ENCODE results near the gene PAFAH1B2. TPM values are rescaled to one million over a fixed set of nuclear protein-coding genes. Genes with fewer than 3 reads are reported as not detected.

PAFAH1B2 gene
- polyA plus RNA-seq, 1 donor from 2014 or later, result 20.6 TPM

- Mint-ChIP-seq H3K4me1 (peaks cover 34 to 41% (median 37%) of the 10 kb centered on the region in 3 donors), H3K9me3 (no peaks in the 10 kb centered on the region), H3K27me3 (no peaks in the 10 kb centered on the region), H3K4me3 (peak overlapping the region in 3 of 4 donors; percentile 70 to 81 (median 77)), H3K27ac (peak overlapping the region; percentile 93 to 99 (median 99)), H3K36me3 (peaks cover 14% of the 10 kb centered on the region)
Measured at GRCh38 chr11:117187007-117187406, 42.9 kb downstream of the PAFAH1B2 start.

GRCh38 chr11:117187428-117187798 lies 43.3 kb downstream of the PAFAH1B2 start:
- Mint-ChIP-seq H3K27me3 (no peaks in the 10 kb centered on the region), H3K36me3 (peaks cover 14% of the 10 kb centered on the region), H3K4me3 (peak overlapping the region in 3 of 4 donors; percentile 70 to 81 (median 77)), H3K9me3 (no peaks in the 10 kb centered on the region), H3K4me1 (peaks cover 34 to 43% (median 37%) of the 10 kb centered on the region in 3 donors), H3K27ac (peak overlapping the region; percentile 93 to 99 (median 99))

GRCh38 chr11:117187799-117188481 lies 43.9 kb downstream of the PAFAH1B2 start:
- peak overlapping the region; percentile 48 to 94 (median 64) for H3K4me3 Mint-ChIP-seq
- peaks cover 15% of the 10 kb centered on the region for H3K36me3 Mint-ChIP-seq
- peak overlapping the region; percentile 99 for H3K27ac Mint-ChIP-seq
- H3K27me3 Mint-ChIP-seq, result no peaks in the 10 kb centered on the region
- peaks cover 34 to 44% (median 37%) of the 10 kb centered on the region in 3 donors for H3K4me1 Mint-ChIP-seq
- no peaks in the 10 kb centered on the region for H3K9me3 Mint-ChIP-seq

- Mint-ChIP-seq H3K4me1 (peaks cover 34 to 45% (median 36%) of the 10 kb centered on the region in 3 donors), H3K27me3 (no peaks in the 10 kb centered on the region), H3K4me3 (peak overlapping the region; percentile 69 to 94 (median 80)), H3K36me3 (peaks cover 17% of the 10 kb centered on the region), H3K9me3 (no peaks in the 10 kb centered on the region), H3K27ac (peak overlapping the region; percentile 99)
Measured at GRCh38 chr11:117188620-117189081, 44.6 kb downstream of the PAFAH1B2 start.

GRCh38 chr11:117189191-117189940 lies 45.3 kb downstream of the PAFAH1B2 start:
- peaks cover 29 to 42% (median 34%) of the 10 kb centered on the region in 3 donors for H3K4me1 Mint-ChIP-seq
- H3K27ac Mint-ChIP-seq, result peak overlapping the region; percentile 99
- H3K36me3 Mint-ChIP-seq, result peaks cover 18% of the 10 kb centered on the region
- H3K27me3 Mint-ChIP-seq, result no peaks in the 10 kb centered on the region
- no peaks in the 10 kb centered on the region for H3K9me3 Mint-ChIP-seq
- peak overlapping the region; percentile 69 to 94 (median 80) for H3K4me3 Mint-ChIP-seq

GRCh38 chr11:117189941-117190544 lies 46.0 kb downstream of the PAFAH1B2 start:
- Mint-ChIP-seq H3K4me3 (peak overlapping the region; percentile 69 to 94 (median 80)), H3K27me3 (no peaks in the 10 kb centered on the region), H3K9me3 (no peaks in the 10 kb centered on the region), H3K4me1 (peaks cover 27 to 43% (median 35%) of the 10 kb centered on the region in 3 donors), H3K36me3 (peaks cover 20% of the 10 kb centered on the region), H3K27ac (peak overlapping the region; percentile 99)

GRCh38 chr11:117191680-117192400 lies 47.8 kb downstream of the PAFAH1B2 start:
- H3K4me1 Mint-ChIP-seq, result peaks cover 21 to 36% (median 25%) of the 10 kb centered on the region in 3 donors
- H3K27ac Mint-ChIP-seq, result peak overlapping the region; percentile 71 to 81 (median 71)
- no peaks in the 10 kb centered on the region for H3K27me3 Mint-ChIP-seq
- peaks cover 22% of the 10 kb centered on the region for H3K36me3 Mint-ChIP-seq
- H3K4me3 Mint-ChIP-seq, result no peak overlapping the region
- H3K9me3 Mint-ChIP-seq, result no peaks in the 10 kb centered on the region

- peaks cover 18 to 31% (median 20%) of the 10 kb centered on the region in 3 donors for H3K4me1 Mint-ChIP-seq
- peaks cover 17% of the 10 kb centered on the region for H3K36me3 Mint-ChIP-seq
- no peaks in the 10 kb centered on the region for H3K27me3 Mint-ChIP-seq
- peak overlapping the region; percentile 71 to 81 (median 71) for H3K27ac Mint-ChIP-seq
- no peak overlapping the region for H3K4me3 Mint-ChIP-seq
- H3K9me3 Mint-ChIP-seq, result no peaks in the 10 kb centered on the region
Measured at GRCh38 chr11:117192401-117192875, 48.4 kb downstream of the PAFAH1B2 start.

GRCh38 chr11:117193130-117194020 lies 49.3 kb downstream of the PAFAH1B2 start:
- Mint-ChIP-seq H3K4me3 (no peak overlapping the region), H3K27ac (peak overlapping the region; percentile 39 to 73 (median 71)), H3K27me3 (no peaks in the 10 kb centered on the region), H3K4me1 (peaks cover 23 to 27% (median 27%) of the 10 kb centered on the region in 3 donors), H3K9me3 (no peaks in the 10 kb centered on the region), H3K36me3 (peaks cover 16% of the 10 kb centered on the region)

- no peak overlapping the region for H3K27ac Mint-ChIP-seq
- no peaks in the 10 kb centered on the region for H3K9me3 Mint-ChIP-seq
- H3K36me3 Mint-ChIP-seq, result peaks cover 13% of the 10 kb centered on the region
- H3K4me1 Mint-ChIP-seq, result peaks cover 19 to 21% (median 19%) of the 10 kb centered on the region in 3 donors
- H3K27me3 Mint-ChIP-seq, result no peaks in the 10 kb centered on the region
- no peak overlapping the region for H3K4me3 Mint-ChIP-seq
Measured at GRCh38 chr11:117194267-117194666, 50.2 kb downstream of the PAFAH1B2 start.

- Mint-ChIP-seq H3K4me1 (peaks cover 10 to 15% (median 12%) of the 10 kb centered on the region in 3 donors), H3K9me3 (no peaks in the 10 kb centered on the region), H3K36me3 (peaks cover 9% of the 10 kb centered on the region), H3K27me3 (no peaks in the 10 kb centered on the region), H3K27ac (peak overlapping the region; percentile 4 to 86 (median 73)), H3K4me3 (no peak overlapping the region)
Measured at GRCh38 chr11:117195258-117195657, 51.2 kb downstream of the PAFAH1B2 start.

- Mint-ChIP-seq H3K27me3 (no peaks in the 10 kb centered on the region), H3K4me3 (no peak overlapping the region), H3K36me3 (peaks cover 9% of the 10 kb centered on the region), H3K9me3 (no peaks in the 10 kb centered on the region), H3K4me1 (peaks cover 8 to 15% (median 13%) of the 10 kb centered on the region in 3 donors), H3K27ac (peak overlapping the region in 2 of 3 donors; percentile 73 to 86)
Measured at GRCh38 chr11:117195761-117196160, 51.7 kb downstream of the PAFAH1B2 start.

- Mint-ChIP-seq H3K27ac (peak overlapping the region; percentile 39 to 86 (median 57)), H3K27me3 (no peaks in the 10 kb centered on the region), H3K4me3 (no peak overlapping the region), H3K36me3 (peaks cover 9% of the 10 kb centered on the region), H3K9me3 (no peaks in the 10 kb centered on the region), H3K4me1 (peaks cover 8 to 15% (median 13%) of the 10 kb centered on the region in 3 donors)
Measured at GRCh38 chr11:117197006-117197405, 52.9 kb downstream of the PAFAH1B2 start.
